ENCODE measurements around the gene ITSN2.

The ITSN2 gene

GRCh38 chr2:24169023-24169422, 191.3 kb downstream of the ITSN2 start:
- DNase-seq: no peak

GRCh38 chr2:24164416-24164973, 195.8 kb downstream of the ITSN2 start:
- DNase-seq: no peak

- no peak for DNase-seq
Measured at GRCh38 chr2:24163601-24164000, 196.7 kb downstream of the ITSN2 start.

- DNase-seq: no peak
Measured at GRCh38 chr2:24163186-24163585, 197.2 kb downstream of the ITSN2 start.

GRCh38 chr2:24162494-24162893, 197.8 kb downstream of the ITSN2 start:
- no peak for DNase-seq

- DNase-seq: no peak
Measured at GRCh38 chr2:24160761-24161160, 199.6 kb downstream of the ITSN2 start.

GRCh38 chr2:24159708-24160107, 200.6 kb downstream of the ITSN2 start:
- DNase-seq: no peak

GRCh38 chr2:24158131-24158530, 202.2 kb downstream of the ITSN2 start:
- no peak for DNase-seq

GRCh38 chr2:24153478-24153877, 206.9 kb downstream of the ITSN2 start:
- DNase-seq: no peak

All from NCI-H446 treated with DMSO at 0.1 percent for 48 hours (cell line).